HG02610 (cell line): ENCODE data around the gene ARID1B.

Experiments used
- ATAC-seq: cut with Tn5 transposase; IDR thresholded peaks from one replicate; pipeline ENCODE4 v1.9.1; 2021; ENCODE audit warnings: mild to moderate bottlenecking, moderate library complexity; ENCODE audit not compliant: unreplicated experiment

Gene ARID1B

GRCh38 chr6:156822747-156823206 lies 45.6 kb downstream of the ARID1B start:
- no peak for ATAC-seq

GRCh38 chr6:156824142-156824541 lies 47.0 kb downstream of the ARID1B start:
- ATAC-seq: no peak

DNA sequence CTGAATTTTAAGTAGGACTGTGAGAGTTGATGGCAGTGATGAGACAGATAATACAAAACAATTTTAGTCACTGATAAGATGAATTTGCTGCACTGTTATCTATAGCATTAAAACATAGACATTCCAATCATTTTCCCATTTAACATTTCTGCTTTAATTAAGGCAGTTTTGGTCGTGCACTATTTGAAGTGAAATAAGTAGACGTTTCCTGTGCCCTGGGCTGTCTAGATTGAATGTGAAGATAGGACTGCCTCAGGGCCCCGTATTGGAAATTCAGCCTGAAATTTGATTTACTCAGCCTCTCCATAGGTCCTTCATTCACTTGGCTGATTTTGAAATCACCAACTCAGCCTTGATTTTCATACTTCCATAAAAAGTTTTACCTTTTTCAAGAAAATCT lies 48.3 kb downstream of the ARID1B start:
- ATAC-seq: no peak

DNA sequence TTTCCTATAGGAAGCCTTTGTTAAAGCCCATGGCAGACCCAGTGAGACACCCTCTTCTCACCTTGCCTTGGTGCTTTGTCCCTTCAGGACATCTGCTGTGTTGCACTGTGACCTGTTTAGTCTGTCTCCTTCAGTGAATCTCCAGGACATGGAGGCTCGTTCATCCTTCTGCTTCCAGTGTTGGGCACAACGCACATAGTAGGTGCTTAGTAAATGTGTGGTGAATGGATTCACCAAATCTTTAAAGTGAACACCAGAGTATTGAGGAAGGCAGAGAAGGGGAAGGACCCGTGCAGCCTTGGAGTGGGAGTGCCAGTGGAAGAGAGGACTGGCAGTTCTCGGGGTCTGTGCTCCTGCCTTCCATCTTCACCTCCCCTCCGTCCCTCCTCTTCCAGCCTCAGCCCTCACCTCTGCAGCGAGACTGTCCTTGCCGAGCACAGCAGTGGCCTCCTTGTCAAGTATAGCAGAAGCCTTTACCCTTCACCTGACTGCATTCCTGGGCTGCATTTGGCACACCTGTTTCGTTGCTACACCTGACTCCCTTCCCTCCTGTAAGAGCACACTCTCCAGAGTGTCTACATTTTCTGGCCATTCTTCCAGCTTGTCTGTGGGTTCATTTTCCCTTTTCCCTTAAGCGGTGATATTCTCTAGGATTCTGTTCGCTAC lies 49.2 kb downstream of the ARID1B start:
- no peak for ATAC-seq

GRCh38 chr6:156827382-156827781 lies 50.2 kb downstream of the ARID1B start:
- ATAC-seq: no peak

- peak; percentile 98 for ATAC-seq
Measured at GRCh38 chr6:156828280-156828703, 51.1 kb downstream of the ARID1B start.

- no peak for ATAC-seq
Measured at GRCh38 chr6:156830126-156830525, 52.9 kb downstream of the ARID1B start.

GRCh38 chr6:156832231-156832647 lies 55.1 kb downstream of the ARID1B start:
- ATAC-seq: no peak

DNA sequence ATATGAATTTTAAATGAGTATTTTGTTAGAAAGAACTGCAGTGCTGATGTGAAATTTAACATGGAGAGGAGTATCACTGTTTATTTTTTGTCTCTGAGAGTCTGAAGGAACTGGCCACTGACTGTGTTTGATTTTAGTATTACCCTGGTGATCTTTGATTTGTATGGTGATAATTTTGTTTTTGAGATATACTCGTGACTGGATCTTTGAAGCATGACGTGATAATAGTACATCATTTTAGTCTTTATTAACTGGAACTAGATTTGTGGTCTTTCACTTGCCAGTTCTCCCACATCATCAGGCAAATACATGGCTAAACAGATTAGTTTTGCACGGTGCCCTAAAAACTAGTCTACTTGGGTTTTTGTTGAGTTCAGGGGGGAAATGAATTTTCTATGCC lies 55.5 kb downstream of the ARID1B start:
- ATAC-seq: no peak

DNA sequence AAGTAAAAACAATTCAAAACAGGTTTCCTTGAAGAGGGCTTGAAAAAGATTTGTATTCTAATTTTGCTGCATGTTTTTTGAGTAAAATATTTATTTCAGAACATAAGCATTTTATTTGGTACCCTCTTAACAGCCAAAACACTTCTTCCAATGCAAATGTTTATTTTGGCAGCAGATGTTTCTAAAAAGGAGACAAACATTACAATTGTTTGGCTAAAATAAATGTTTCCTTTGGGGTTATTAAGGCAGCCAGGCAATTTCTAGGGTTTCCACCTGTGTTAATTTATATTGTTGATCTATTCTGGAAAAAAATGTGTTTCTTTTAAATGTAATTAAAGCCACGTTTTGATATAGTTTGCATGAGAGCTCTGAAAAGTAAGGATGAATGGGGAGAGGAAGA lies 56.6 kb downstream of the ARID1B start:
- no peak for ATAC-seq

GRCh38 chr6:156839129-156839528 lies 62.0 kb downstream of the ARID1B start:
- ATAC-seq: no peak

DNA sequence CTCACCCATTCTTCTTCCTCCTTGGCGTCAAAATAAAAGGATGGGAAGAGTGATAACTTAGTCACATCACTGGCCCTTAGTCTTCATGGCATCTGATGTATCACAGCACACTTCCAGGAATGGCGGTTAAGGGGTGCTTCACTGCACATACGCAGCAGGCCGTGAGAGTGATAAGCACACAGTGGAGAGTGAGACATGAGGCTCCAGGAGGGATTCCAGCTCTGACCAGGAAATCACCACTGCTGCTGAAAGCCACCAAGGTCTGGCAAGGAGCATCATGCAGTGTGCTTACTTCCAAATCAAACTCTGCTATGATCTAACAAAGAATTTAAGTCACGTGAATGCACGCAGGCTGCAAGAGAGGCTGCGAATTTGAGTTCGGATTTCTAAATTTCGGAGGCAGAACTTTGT lies 62.4 kb downstream of the ARID1B start:
- ATAC-seq: no peak

DNA sequence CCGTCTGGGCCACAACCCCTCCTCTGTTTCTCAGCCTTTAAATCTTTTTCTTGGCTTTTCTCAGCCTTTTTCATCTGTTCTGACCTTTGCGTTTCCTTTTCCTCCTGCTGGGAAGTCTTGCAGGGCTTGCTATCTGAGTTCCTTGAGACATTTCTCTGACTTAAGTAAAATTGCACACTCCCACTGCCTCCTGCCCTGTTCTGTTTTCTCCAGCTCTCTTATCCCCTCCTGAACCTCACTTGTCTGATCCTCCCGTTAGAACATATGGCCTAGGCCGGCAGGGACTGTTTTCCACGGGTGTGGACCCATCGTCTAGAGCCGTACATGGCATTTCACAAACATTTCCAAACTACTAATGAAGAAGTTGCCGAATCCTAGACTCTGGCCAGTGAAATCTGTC lies 63.0 kb downstream of the ARID1B start:
- no peak for ATAC-seq

- ATAC-seq: peak; percentile 59
Measured at GRCh38 chr6:156840606-156841005, 63.4 kb downstream of the ARID1B start.

DNA sequence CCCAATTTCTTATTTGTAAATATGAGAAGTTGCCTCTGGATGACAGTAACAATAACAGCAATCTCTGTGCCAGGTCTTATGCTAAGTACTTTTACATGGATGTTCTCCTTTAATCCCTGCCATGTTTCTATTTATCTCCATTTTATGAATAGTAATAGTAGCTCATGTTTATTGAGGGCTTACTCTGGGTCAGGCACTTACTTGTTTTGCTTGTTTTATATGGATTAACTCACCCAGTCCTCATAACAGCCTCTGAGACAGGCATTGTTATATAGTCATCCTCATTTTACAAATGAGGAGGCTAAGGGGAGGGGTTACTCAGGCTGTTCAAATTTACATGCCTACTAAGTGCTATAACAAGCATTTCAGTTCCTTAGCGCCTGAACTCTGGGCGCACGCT lies 64.3 kb downstream of the ARID1B start:
- no peak for ATAC-seq

DNA sequence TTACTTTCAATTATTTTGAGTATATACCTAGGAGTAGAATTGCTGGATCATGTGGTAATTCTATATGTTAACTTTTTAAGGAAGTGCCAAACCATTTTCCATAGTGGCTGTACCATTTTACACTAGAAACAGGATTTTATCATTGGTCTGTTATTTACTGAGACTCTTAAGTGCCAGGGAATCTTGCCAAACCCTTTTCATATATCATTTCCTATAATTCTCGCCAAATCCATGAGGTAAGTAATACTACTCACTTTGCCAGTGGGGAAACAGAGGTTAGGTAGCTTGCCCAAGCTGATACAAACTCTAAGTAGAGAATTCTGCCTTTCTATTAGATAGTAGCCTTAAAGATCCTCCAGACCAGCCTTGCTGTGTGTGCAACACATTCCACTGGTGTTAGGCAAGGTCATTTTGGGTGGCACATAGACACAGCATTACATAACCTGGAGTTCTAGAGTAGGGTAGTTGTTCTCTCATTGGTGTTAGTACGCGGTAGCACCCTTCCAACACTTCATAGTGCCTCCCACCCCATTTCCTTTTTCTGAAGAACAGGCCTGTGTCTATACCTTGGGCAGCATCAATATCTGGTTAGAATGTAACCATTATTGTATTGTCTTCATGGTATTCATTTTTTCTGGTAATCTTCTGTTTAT lies 65.5 kb downstream of the ARID1B start:
- ATAC-seq: no peak

DNA sequence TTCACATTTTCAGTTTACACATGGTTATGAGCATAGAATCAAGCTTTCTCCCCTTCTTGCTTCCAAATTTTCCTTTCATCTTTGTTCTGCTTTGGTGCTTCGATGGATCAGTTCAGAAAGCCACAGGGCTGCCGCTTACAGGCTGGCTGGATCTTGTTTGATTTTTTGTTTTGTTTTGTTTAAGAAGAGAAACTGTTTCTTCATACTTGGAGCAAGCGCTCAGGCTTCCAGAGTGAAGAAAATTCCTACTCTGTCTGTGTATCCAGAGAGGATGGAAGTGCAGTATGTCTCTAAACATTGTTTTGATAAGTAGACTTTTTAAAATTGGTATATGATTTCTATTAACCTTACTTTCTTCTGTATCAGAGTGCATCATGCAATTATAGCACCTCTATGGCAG lies 66.9 kb downstream of the ARID1B start:
- ATAC-seq: no peak

GRCh38 chr6:156845454-156846155 lies 68.4 kb downstream of the ARID1B start:
- no peak for ATAC-seq

GRCh38 chr6:156846845-156847599 lies 69.8 kb downstream of the ARID1B start:
- no peak for ATAC-seq

DNA sequence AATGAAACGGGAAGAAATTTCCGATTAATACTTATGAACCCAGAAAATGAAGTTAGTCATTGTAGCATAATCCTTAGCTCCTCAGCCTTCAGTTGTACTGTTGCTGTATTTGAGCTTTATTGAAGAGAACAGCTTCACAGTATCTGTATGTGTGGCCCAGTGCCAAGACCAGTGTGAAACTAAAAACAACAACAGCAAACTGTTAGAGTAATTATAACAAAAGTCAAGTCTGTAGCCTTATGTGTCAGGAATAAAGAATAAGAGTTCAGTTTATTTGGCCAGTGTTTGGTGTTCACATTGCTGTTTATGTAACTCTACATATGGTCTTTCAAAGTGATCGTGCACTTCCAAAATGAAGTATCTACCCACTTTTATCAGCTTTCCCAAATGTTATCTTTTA lies 70.9 kb downstream of the ARID1B start:
- no peak for ATAC-seq

GRCh38 chr6:156848533-156848932 lies 71.4 kb downstream of the ARID1B start:
- ATAC-seq: no peak
